ENCODE results near the gene DSE. TPM values are rescaled to one million over a fixed set of nuclear protein-coding genes. Genes with fewer than 3 reads are reported as not detected.

The DSE gene
- total RNA-seq, 4 donors from 2014 or later: 71.2 to 129 (median 119) TPM

DNA sequence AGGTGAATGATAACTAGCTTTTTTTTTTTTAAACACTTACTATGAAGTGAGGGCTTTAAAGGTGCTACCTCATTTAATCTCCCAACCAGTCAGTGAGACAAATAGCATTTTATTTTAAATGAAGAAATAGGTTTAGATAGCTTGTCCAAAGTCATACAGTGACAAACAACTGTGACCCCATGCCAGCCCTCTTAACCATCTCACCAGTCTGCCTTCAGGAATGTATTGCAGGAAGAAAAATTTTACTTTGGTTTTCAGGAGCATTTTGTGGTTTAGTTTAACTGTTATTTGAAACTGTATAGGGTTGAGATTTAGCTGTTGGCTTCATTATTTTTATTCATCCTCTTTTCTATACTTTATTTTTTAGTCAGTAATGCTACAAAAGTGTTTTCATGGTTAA lies 18.6 kb downstream of the DSE start:
- TF ChIP-seq, protein P1, sequence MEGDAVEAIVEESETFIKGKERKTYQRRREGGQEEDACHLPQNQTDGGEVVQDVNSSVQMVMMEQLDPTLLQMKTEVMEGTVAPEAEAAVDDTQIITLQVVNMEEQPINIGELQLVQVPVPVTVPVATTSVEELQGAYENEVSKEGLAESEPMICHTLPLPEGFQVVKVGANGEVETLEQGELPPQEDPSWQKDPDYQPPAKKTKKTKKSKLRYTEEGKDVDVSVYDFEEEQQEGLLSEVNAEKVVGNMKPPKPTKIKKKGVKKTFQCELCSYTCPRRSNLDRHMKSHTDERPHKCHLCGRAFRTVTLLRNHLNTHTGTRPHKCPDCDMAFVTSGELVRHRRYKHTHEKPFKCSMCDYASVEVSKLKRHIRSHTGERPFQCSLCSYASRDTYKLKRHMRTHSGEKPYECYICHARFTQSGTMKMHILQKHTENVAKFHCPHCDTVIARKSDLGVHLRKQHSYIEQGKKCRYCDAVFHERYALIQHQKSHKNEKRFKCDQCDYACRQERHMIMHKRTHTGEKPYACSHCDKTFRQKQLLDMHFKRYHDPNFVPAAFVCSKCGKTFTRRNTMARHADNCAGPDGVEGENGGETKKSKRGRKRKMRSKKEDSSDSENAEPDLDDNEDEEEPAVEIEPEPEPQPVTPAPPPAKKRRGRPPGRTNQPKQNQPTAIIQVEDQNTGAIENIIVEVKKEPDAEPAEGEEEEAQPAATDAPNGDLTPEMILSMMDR (IDR thresholded peaks at IDR 0.05; ENCODE audit: low read depth): no peak

DNA sequence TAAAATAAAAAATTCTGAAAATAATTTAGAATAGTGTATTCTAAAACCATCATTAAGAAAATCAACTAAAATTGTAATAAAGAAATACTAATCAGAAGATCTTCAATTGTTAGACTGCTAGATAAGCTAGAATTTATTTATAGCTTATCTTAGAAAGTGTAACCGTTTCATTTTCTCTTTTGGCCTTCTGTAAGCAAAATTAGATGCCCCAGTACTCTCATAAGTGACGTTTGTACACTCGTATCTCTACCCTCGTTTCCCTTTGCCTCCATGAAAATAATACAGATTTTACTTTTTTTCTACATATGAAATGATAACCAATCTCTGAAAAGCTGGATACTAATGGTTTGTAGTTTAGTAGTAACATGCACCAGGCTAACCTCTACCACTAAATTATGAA lies 19.8 kb downstream of the DSE start:
- TF ChIP-seq, protein P1 (IDR thresholded peaks at IDR 0.05; ENCODE audit: low read depth): no peak

DNA sequence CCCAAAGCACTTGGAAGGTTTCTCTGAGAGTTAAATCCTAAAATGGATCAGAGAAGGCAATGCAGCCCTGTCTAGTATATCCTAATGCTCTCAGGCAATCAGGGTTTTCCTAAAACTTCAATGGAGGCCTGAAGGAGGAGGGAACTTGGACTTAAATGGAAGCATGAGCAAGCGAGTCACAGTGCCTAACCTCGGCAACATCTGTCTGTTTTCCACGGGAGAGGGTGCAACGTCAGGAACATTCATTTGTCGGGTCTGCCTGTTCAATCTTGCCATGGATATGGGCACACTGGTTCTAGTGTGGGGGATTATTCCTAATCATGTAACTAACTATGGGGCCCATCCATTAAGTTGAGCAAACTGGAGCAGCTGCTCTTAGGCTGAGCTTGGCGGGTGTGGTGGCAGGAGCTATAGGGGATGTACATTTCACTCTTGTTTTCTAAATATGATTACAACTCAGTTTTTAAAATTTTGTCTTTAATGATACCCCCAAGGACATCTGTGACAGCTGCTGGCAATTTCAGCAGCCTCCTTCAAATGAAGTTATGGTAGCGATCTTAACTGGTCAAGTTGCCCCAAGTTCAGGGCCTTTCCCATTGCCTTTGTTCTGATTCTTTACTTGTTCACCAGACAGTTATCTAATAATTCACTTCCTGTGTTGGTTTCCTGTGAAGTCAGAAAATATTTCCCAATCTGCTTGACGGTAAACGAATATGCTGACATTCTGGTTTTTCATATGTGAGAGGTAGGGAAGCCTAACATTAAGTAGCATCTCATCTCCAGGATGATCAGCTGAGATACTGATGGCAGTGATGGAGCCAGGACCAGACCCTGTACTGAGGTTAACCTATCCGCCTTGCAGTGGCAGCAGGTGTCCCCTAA lies 21.6 kb downstream of the DSE start:
- TF ChIP-seq, protein P1 (IDR thresholded peaks at IDR 0.05; ENCODE audit: low read depth): no peak

DNA sequence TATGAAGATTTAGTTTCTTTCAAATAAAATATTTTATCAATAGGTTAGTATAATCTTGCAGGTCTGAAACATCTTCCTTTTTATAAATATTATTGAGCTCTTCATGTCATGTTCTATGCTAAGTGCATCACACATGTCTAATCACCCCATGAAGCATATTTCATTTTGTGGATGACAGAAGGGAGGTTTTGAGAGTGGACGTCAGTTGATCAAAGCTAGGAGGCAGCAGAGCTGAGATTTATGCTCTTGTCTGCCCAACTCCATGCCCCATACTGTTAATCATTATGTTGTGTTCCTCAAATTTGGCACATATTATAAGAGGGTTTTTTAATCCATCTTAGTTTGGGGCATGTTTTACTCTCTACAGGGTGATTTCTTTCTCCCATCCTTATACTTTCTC lies 22.7 kb downstream of the DSE start:
- TF ChIP-seq, protein P1 (IDR thresholded peaks at IDR 0.05; ENCODE audit: low read depth): no peak

DNA sequence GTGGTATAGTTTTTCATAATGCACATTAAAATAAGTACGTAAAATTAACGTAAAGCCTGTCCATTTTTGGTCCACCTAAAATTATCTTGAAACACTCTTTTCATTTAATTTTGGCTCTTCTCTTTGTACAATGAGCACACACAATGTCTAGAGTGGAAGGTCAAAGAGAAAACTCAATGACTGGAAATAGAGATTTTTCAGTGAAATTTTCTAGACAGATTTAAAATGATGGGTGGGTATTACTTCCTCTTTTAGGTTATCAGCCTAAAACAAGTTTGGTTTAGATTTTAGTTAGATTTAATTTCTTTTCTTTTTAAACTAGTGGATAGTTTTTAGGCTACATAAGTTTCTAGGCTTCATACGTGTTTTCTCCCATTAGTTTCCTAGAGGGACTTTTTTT lies 24.9 kb downstream of the DSE start:
- TF ChIP-seq, protein P1 (IDR thresholded peaks at IDR 0.05; ENCODE audit: low read depth): no peak

DNA sequence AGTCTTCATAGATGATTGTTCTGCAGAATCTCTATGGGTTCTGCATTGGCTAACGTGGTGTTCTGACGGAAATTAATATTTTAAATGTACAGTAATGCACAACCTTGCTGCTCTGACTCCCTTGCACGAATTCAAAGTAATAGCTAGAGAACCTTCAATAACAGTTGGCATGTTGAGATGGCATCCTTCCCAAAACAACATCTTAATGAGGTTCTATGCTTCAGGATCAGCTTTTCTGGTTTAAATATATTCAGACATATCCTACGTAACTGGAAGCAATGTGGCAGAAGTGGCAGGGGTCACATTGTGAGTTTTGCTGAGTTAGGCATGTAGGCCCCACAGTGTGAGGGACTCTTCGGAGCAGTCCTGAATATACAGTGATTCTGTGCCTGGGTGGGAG lies 25.7 kb downstream of the DSE start:
- TF ChIP-seq, protein P1 (IDR thresholded peaks at IDR 0.05; ENCODE audit: low read depth): no peak

DNA sequence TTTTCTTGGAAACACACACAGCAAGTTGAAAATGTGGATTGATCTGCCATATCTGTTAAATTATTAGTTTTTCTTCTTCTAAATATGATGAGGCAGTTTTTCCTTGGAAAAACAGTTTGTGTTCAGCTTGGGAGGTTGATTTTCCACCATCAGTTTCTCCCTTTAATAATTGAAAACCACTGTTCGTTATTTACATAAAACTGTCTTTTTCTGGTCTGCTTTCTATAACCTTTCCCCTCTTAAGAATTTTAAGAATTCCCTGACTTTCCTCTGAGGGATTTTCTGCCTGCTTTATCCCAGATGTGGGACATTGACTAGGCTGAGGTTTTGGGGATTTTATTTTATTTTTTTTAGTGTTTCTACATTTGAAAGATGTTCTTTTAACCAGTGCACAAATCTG lies 27.2 kb downstream of the DSE start:
- TF ChIP-seq, protein P1 (IDR thresholded peaks at IDR 0.05; ENCODE audit: low read depth): no peak

All from subcutaneous adipose tissue (tissue), 4 donors.